SIG-M5 (cell line): ENCODE results near the gene MZB1.
A peak's percentile ranks its signal among the peaks of the same experiment; 100 is the strongest.
"Not testable (repeated sequence)": the region's sequence is repeated elsewhere in the genome, so short reads cannot be mapped to it uniquely, and the experiment has no call there.

Experiments
- DNase-seq: peaks from one replicate; lab custom pipeline; 2025; lab: John Stamatoyannopoulos, UW

Gene MZB1

DNA sequence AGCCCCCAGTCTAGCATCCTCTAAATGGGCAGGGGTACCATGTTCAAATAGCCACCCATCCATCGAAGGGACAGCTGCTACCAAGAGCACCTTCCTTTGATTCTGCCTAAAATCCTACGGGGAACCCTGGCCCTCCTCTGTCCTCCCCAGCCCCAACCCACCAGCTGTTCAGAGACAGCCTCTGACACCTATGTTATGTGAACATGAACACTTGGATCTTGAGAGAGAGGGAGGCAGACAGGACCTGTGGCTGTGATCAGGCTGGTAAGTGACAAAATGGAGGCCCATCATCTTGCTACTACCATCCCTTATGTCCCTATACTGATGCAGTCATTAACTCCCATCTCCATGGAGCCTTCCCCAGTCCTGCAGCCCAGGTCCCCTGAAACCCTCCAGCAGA, 14.8 kb downstream of the MZB1 start:
- no peak for DNase-seq

DNA sequence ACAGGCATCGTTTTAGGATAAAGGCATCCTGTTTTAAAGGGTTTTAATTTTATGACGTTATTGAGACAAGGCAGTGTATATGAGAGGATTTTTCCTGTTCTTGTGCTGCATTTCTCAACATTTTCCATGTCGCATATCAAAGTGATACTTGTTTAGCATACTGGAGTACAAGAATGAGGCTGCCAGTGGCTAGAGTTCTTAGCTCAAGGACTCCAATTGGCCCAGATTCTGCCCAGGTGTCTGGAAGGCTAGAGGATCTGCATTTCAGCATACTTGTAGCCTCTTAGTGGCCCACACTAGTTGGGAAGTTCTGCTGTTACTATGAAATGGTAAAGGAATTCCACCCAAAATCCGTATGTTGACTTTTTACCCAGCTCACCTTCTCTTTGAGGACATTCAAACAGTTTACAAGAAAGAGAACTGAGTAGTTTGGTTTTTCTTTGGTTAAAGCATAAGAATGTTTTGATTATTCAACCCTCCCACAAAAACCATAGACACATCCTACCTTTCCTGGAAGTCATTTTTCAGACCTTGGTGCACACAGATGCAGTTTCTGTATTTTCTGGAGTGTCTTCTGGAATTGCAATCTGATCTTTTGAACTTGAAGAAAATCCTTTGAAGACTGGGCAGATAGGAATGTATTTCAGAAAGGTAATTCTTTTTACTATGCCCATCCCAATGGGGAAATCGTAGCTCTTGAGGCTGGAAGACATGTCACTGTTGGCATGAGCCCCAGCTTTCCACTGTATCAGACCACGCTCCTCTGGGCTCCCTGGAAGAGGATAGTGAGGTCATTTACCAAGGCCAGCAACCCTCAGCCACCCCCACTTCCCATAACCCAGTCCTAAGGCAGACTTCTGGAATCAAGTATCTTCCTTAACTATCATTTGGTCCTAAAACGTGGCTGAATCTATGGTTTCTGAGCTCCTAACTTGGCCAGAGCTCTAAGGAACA, 18.0 kb downstream of the MZB1 start:
- no peak for DNase-seq

DNA sequence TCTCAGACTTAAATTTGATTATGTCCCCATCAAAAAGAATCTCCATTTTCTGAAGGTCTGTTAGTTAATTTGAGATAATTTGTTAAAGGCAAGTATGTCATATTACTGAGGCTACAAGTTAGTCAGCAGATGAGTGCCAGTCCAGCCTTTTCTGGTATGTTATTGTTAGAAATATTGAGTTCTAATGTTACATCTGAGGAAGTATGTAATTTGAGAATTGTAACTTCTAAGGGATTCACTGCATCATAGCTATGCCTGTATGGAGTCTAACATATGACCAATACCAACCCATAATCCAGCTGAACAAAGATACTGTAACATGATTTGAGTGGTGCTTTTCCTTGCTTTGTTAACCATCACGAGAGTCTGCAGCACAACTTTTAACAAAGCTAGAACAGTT, 20.5 kb downstream of the MZB1 start:
- no peak for DNase-seq

DNA sequence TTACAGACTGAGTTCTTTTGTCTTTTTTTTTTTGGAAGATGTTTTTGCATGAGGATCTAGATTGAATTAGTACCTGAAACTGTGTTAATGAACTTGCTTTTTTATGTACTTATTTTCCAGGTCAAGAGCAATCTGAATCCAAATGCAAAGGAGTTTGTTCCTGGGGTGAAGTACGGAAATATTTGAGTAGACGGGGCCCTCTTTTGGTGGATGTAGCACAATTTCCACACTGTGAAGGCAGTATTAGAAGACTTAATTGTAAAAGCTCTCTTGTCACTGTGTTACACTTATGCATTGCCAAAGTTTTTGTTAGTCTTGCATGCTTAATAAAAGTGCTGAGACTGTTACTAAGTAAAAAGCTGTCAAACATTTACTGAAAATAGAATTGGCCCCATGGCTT, 21.1 kb downstream of the MZB1 start:
- no peak for DNase-seq

DNA sequence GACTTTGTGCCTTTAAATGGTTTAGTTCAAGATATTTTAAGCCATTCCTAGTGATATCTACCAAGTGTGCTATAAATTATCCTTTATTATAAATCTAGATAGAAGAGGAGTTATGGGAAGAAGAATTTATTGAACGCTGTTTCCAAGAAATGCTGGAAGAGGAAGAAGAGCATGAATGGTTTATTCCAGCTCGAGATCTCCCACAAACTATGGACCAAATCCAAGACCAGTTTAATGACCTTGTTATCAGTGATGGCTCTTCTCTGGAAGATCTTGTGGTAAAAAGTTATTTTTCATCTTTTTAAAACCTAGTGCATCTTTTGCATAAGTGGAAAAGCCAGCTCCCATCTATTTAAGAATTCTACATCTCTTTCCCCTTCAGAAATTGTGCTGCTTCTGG, 25.2 kb downstream of the MZB1 start:
- no peak for DNase-seq

DNA sequence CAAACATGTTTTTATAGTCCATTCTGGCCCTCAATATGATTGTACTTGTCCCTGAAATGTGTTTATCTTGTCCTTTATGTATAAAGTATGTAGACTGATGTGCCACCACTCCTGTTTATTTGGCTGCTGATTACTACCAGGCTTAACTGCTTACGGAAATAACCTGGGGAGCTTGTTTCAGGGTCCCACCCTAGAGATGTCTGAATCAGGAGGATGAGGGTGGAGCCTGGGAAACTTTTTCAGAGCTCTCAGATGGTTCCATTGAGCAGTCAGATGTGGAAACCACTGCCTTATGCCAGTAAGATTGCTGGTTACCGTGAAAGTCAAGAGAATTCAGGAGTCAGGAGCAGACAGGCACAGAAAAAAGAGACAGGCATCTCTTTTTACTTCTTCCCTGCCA, 25.8 kb downstream of the MZB1 start:
- DNase-seq, result no peak

DNA sequence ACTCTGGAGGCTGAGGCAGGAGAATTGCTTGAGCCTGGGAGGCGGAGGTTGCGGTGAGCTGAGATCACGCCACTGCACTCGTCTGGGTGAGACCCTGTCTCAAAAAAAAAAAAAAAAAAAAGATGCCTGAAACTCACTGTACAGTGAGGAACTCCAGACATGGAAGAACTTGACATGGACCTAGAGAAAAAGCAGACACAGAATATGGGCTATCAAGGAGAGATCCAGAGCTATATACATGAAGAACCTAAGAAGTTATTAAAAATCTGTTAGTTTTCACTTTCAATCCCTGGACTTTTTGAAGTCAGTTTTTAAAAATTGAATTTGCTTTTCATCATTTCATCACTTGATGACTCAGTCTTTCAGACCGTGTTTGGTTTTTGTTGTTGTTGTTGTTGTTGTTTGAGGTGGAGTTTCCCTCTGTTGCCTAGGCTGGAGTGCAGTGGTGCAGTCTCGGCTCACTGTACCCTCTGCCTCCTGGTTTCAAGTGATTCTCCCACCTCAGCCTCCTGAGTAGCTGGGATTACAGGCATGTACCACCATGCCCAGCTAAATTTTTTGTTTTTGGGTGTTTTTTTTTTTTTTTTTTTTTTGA, 27.8 kb downstream of the MZB1 start:
- no peak for DNase-seq

DNA sequence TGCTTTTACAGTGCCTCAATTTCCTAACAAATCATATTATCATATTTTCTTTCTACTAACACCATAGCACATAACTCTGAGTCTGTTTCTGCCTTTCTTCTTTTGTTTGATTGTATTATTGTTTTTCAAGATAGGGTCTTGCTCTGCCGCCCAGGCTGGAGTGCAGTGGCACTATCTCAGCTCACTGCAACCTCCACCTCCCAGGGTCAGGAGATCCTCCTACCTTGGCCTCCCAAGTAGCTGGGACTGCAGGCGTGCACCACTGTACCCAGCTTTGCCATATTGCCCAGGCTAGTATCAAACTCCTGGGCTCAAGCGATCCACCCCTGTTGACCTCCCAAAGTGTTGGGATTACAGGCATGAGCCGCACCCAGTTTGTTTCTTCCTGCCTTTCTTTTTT, 29.3 kb downstream of the MZB1 start:
- no peak for DNase-seq

DNA sequence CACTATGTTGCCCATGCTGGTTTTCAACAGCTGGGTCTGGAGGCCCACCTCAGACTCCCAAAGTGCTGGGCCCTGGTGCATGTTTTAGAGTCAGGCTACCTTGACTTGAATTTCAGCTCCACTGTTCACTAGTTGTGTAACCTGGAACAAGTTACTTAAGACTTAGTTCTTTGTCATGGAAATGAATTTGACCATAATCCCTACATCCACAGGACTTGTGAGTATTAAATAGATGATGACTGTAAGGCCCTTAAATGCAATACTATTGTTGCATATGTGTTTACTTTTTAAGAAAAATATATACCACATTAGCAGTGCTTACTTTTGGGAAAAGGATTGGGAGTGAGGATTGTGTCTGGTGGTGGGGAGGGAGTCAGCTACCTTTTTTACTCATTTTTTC, 31.6 kb downstream of the MZB1 start:
- DNase-seq, result no peak

DNA sequence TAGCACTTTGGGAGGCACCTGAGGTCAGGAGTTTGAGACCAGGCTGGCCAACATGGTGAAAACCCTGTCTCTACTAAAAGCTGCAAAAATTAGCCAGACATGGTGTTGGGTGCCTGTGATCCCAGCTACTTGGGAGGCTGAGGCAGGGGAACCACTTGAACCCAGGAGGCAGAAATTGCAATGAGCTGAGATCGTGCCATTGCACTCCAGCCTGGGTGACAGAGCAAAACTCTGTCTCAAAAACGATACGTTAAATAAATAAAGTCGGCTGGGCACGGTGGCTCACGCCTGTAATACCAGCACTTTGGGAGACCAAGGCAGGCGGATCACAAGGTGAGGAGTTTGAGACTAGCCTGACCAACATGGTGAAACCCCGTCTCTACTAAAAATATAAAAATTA, 33.8 kb downstream of the MZB1 start:
- DNase-seq, result not testable (repeated sequence)

DNA sequence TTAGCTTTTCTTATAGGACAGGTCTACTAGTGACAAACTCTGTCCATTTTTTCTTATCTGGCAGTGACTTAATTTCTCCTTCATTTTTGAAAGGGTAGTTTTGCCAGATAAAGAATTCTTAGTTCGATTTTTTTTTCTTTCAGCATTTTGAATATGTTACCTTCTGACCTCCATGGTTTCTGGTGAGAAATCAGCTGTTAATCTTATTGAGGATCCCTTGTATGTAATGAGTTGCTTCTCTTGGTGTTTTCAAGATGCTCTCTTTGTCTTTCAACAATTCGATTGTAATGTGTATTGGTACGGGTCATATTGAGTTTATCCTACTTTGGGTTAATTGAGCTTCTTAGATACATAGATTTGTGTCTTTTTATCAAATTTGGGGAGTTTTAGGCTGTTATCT, 35.5 kb downstream of the MZB1 start:
- no peak for DNase-seq

DNA sequence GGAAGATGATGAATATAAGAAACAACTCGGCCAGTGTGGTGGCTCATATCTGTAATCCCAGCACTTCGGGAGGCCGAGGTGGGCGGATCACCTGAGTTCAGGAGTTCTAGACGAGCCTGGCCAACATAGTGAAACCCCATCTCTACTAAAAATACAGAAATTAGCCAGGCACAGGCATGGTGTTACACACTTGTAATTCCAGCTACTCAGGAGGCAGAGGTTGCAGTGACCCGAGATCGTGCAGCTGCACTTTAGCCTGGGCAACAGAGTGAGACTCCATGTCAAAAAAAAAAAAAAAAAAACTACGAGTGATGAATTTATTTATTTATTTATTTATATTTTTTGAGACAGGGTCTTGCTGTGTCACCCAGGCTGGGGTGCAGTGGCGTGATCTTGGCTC, 41.9 kb downstream of the MZB1 start:
- DNase-seq, result not testable (repeated sequence)

DNA sequence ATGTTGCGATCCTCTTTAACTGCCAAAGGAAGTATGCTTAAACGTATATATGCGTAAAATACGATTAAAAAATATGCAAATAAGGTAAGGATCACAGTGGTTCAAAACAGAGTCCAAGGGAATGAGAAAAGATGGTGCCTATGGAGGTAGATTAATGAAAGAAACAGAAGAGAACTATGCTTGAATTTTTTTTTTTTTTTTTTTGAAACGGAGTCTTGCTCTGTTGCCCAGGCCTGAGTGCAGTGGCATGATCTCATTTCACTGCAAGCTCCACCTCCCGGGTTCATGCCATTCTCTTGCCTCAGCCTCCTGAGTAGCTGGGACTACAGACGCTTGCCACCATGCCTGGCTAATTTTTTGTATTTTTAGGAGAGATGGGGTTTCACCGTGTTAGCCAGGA, 44.3 kb downstream of the MZB1 start:
- not testable (repeated sequence) for DNase-seq

DNA sequence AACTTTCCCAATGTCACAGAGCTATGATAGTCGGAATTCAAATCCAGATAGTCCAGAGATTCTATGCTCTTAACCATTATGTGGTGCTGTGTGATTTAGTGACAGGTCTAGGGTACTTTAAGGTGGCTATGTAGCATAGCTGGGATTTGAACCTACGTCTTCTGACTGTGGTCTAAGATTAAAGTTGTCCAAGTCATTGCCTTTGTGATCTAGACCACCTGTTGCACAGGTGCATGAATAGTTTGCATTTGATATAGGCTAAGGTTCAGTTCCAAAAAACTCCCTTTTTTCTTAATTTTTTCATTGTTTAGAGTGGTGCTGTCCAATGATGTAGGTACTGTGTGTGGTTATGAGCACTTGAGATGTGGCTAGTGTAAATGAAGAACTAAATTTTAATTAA, 45.5 kb downstream of the MZB1 start:
- DNase-seq, result no peak

DNA sequence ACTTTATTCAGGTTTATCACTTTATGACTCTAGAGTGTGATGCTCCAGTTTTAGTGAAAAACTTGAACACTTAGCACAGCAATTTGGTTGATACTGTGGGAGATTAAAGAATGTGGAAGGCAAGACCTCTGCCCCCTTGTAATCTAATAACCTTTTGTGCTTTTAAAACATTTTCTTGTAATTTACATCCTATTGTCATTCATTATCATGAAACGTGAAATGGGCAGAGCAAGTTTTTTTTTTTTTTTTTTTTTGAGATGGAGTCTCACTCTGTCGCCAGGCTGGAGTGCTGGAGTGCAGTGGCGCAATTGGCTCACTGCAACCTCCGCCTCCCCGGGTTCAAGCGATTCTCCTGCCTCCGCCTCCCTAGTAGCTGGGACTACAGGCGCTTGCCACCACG, 46.2 kb downstream of the MZB1 start:
- no peak for DNase-seq

DNA sequence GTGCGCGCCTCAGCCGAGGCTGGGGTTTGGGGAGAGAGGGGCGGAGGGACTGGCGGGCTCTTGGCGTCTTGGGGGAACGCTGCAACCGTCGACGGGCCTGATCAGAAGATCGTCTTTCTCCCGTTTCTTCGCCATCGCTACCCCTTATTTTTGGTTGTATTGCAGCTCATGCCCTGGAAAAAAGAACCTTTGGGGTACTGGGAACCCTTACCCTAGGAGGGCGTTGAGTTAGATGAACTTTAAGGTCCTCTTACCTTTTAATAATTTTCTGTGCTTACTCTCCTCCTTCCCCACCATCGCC, 47.3 kb downstream of the MZB1 start:
- no peak for DNase-seq

DNA sequence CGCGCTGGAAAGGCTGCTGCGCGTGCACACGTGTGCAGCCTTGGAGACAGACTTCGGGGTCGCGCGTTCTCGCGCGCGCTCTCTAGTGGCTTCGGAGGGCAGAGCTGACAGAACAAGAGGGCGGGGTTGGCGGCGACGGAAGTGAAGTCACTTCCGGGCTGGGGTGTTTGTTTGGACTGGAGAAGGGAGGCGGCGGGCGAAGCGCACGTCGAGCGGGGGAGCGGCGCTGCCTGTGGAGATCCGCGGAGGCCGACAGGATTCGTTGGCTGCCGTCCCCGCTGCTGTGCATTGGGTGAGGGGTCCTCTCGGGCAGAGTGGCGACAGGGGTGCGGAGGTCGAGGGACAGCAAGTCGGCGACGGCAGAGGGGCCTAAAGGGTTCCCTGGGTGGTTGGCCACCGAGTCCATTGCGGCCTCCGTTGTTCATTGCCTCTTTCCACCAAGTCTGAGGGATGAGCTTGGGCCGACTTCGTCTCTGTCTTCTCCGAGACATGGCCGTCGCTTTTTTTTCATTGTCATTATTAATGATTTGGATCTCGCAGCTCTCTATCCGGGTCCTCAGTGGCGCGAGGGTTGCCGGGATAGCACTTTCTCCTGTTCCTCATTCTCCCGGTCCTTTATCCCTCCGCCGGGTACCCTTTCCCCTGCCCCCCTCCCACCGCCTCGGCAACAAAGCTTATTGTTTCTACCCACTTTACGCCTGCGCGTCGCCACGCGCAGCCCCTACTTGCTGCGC, 47.9 kb downstream of the MZB1 start, which contains the start of gene PAIP2:
PAIP2 (plus strand) TSS at position 166 of the 734 bp plus-strand sequence. CDS start 21,931 bp downstream, outside the sequence.
- DNase-seq, result peak; percentile 91

DNA sequence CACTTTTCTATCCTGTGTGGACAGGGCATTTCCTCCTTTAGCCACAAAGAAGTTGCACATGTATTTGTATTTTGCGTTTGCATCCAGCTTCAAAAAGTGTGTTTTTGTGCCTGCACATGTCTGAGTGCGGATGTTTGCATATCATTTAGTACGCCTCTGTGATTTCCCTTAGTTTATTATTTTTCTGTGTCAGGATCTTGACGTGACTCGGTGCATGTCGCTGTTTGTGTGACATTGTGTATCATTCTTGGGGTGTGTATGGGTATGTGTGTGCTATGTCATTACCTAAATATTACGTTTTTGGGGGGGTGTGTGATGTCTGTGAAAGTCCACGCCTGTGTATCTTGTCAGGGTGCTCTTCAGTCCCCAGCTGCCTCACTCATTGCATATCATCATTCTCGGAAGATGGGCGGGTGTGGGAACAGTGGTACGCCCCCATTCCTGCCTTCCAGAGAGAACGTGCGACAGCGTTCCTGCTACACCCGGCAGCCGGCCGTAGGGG, 48.5 kb downstream of the MZB1 start:
- DNase-seq, result no peak

DNA sequence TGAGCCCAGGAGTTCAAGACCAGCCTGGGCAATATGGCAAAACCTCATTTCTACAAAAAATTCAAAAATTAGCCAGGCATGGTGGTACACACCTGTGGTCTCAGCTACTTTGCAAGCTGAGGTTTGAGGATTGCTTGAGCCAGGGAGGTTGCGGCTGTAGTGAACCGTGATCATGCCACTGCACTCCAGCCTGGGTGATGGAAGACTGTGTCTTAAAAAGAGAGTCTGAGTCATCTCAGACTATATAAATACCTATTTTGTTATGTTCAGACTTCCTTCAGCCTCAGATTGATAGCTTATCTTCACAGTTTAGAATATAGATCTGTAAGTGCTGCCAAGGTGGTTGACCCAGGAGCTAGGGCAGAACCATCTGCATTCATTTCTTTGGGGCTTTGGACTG, 49.7 kb downstream of the MZB1 start:
- DNase-seq, result no peak
